ENCODE data around the gene LAMB4. TPM values are rescaled to one million over a fixed set of nuclear protein-coding genes. Genes with fewer than 3 reads are reported as not detected.

LAMB4 gene
- total RNA-seq, 1 experiment from 2014 or later = 0.59 TPM

- DNase-seq (ENCODE audit: extremely low read depth, low read depth) = no peak
Observed at GRCh38 chr7:107999779-108000560, 130.2 kb downstream of the LAMB4 start.

GRCh38 chr7:107998660-107999480 is 131.3 kb downstream of the LAMB4 start:
- DNase-seq (ENCODE audit: extremely low read depth, low read depth) = no peak

- no peak for DNase-seq (ENCODE audit: extremely low read depth, low read depth)
Observed at GRCh38 chr7:107998150-107998549, 132.0 kb downstream of the LAMB4 start.

- DNase-seq (ENCODE audit: extremely low read depth, low read depth) = no peak
Observed at GRCh38 chr7:107996072-107996882, 133.9 kb downstream of the LAMB4 start.

- peak; percentile 68 for DNase-seq (ENCODE audit: extremely low read depth, low read depth)
Observed at GRCh38 chr7:107995184-107996071, 134.7 kb downstream of the LAMB4 start.

GRCh38 chr7:107994421-107995030 is 135.6 kb downstream of the LAMB4 start:
- no peak for DNase-seq (ENCODE audit: extremely low read depth, low read depth)

- no peak for DNase-seq (ENCODE audit: extremely low read depth, low read depth)
Observed at GRCh38 chr7:107993891-107994291, 136.3 kb downstream of the LAMB4 start.

- no peak for DNase-seq (ENCODE audit: extremely low read depth, low read depth)
Observed at GRCh38 chr7:107989618-107990373, 140.4 kb downstream of the LAMB4 start.

- no peak for DNase-seq (ENCODE audit: extremely low read depth, low read depth)
Observed at GRCh38 chr7:107982918-107983389, 147.2 kb downstream of the LAMB4 start.

GRCh38 chr7:107982042-107982840 is 147.9 kb downstream of the LAMB4 start:
- DNase-seq (ENCODE audit: extremely low read depth, low read depth) = no peak

GRCh38 chr7:107981466-107981865 is 148.7 kb downstream of the LAMB4 start:
- no peak for DNase-seq (ENCODE audit: extremely low read depth, low read depth)

- no peak for DNase-seq (ENCODE audit: extremely low read depth, low read depth)
Observed at GRCh38 chr7:107980671-107981190, 149.4 kb downstream of the LAMB4 start.

- no peak for DNase-seq (ENCODE audit: extremely low read depth, low read depth)
Observed at GRCh38 chr7:107980171-107980570, 150.0 kb downstream of the LAMB4 start.

GRCh38 chr7:107978815-107979408 is 151.2 kb downstream of the LAMB4 start:
- no peak for DNase-seq (ENCODE audit: extremely low read depth, low read depth)

- no peak for DNase-seq (ENCODE audit: extremely low read depth, low read depth)
Observed at GRCh38 chr7:107977048-107977447, 153.1 kb downstream of the LAMB4 start.

- DNase-seq (ENCODE audit: extremely low read depth, low read depth) = no peak
Observed at GRCh38 chr7:107976620-107977019, 153.5 kb downstream of the LAMB4 start.

- no peak for DNase-seq (ENCODE audit: extremely low read depth, low read depth)
Observed at GRCh38 chr7:107975394-107976013, 154.7 kb downstream of the LAMB4 start.

Data from NCI-H460 (cell line).